Measurements from ENCODE around the gene ABI1.
A peak's percentile ranks its signal among the peaks of the same experiment; 100 is the strongest.
"Not testable (repeated sequence)": the region's sequence is repeated elsewhere in the genome, so short reads cannot be mapped to it uniquely, and the experiment has no call there.

ABI1 gene

DNA sequence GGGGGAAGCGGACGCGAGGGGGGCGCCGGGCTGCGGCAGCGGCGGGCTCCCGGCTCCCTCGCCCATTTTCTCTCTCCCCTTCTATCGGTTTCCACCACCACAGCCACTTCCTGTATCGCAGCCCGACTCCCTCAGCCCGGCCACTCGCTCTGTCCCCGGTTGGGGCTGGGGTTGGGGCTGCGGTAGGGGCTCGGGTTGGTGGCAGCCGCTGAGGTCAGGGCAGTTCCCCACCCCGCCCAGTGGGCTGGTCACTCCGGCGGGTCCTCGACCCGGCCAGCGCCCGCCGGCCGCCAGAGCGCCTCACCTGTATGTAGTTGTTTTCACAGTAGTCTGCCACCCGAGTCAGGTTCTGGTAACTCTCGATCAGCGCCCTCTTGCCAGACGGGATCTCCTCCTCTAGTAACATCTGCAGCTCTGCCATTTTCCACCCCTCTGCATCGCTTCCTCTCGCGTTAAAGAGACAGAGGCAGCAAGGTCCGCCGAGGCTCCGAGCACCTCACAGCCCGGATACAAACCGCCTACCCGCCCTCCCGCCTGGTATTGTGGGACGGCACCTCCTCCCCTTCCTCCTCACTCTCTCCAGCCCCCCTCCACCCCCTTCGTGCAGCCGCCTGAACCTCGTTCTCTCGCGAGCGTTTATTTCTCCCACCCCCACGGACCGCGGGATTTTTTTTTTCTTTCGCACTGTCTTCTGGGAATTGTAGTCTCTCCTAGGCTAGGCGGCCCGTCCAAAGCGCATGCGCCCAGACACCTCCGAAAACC is at the start of gene ABI1:
ABI1 (minus strand) TSS at position 516 of the 762 bp plus-strand sequence; CDS start at position 421, 95 bp downstream.
- DNase-seq (ENCODE audit: low read depth): peak; percentile 97

DNA sequence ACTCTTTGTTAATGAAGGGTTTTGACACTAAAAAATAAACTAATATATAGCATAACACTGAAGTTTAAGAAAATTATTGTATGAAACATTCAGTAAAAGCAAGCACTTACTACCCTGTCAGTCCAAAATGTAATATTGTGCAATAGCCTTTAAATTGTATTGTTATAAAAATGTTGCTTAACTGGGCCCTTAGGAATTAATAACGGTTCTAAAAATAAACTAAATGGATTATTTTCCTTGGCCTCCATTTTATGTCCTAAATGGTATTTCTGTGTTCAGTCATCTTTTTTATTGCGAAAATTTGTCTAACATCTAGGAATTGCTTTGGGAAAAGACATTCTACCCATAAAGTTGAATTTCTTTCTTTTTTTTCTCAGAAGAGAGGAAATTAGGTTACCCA is 49.0 kb upstream of the ABI1 start:
- DNase-seq (ENCODE audit: low read depth): no peak

DNA sequence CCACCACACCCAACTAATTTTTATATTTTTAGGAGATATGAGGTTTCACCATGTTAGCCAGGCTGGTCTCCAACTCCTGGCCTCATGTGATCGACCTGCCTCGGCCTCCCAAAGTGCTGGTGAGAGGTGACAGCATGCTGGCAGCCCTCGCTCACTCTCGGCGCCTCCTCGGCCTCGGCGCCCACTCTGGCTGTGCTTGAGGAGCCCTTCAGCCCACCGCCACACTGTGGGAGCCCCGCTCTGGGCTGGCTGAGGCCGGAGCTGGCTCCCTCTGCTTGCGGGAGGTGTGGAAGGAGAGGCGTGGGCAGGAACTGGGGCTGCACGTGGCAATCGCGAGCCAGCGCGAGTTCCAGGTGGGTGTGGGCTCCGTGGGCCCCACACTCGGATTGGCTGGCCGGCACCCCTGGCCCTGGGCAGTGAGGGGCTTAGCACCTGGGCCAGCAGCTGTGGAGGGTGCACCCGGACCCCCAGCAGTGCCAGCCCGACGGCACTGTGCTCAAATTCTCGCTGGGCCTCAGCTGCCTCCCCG is 44.6 kb upstream of the ABI1 start:
- DNase-seq (ENCODE audit: low read depth): not testable (repeated sequence)

DNA sequence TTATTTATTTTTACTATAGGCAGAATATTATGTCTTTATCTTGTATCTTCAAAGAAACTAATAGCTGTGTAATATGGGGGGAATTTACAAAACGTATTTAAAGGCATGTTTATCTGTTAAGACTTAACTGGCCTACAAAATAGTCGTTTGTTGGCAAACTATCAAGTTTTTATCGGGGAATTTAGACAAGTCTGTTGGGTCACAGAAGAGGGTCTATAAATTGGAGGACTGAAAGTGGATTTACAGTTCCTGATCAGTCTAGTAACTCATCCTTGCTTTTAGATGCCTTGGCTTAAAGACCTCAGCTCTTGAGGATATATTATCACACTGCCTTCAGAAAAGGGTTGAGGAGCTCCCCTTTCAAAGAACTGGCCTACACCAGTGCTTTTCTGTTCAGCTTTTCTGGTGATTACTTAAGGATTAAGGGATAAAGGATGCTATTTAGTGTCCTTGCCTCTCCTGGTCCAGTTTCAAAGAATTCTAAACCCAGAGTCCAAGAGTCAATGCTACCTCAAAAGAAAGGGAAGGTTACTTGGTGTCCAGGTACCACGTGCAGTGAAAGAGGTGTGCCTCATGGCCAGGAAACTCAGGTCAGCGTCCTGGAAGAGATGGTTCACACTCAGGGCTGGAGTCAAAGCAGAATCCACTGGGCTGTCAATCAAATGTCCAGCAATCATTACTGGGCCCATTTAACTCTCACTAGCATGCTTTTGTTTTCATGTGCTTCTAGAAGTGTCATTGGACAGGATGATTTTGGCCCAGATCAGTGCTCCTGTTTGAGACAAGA is 42.9 kb upstream of the ABI1 start:
- DNase-seq (ENCODE audit: low read depth): no peak

DNA sequence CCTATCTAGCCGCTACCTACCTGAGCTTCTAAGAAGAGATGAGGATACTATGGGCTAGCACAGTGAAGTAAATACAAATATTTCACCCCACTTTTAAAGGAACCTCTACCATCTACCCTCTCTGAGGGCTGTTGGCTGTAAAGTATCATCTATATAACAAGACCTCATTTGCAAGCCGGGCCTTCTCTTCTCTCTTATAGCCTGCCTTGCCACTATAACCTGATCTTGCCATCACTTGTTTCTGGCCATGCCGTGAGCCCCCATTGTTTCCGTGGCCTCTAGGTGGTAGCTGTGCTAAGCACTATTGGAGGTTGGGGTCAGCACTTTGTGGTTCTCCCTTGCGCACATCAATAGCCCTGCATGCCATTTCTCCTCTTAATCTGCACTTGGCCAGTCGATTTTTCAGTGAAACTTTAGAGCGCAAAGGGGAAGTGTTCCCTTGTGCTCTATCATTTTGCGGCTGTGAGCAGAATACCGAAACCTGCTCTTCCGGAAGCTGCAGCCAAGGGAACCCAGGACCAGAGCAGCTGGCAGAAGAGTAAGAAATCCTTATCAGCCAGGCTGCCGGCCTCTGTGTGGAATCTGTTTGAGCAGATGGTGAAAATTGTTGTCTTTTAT is 31.7 kb upstream of the ABI1 start:
- not testable (repeated sequence) for DNase-seq (ENCODE audit: low read depth)

DNA sequence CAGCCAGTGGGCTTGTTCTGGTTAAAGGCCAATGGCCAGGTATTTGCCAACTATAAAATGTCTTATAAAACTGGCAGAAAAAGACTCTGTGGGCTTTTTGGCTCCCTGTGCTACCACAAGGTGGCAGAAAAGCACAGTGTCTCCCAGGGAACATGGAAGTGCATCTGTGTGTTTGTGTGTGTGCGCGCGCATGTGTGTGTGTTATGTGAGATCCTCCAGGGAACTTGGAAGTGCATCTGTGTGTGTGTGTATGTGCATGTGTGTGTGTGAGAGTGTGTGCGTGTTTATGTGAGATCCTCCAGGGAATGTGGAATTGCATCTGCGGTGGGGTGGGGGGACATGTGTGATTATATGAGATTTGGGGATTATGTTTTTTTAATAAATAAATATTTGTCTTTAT is 30.2 kb upstream of the ABI1 start:
- peak; percentile 83 for DNase-seq (ENCODE audit: low read depth)

DNA sequence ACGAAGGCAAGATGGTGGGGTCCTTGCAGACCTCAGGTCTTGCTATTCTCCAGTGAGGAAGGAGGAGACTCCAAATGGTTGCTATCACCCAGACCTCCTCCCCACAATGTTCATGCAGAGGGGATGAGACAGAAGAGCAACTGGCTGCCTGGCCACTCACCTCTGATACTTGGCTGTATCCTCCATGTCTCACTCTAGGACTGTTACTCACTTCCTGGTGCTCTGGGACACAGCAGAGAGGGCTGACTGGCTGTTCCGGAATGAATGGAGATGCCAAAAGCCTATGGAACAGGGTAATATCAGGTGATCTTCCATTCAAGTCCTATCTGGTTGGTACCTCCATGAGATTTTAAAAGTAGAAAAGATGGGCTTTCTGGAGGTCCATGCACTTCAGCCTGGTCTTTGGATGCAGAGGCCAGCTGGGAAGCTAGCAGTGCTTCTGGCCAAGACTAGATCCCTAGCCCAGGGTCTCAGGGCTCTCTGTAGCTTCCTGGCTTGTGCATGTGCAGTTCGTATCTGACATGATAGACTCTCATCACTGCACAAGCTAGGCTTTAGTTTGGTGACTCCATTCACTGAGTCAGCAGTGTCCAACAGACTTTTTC is 27.0 kb upstream of the ABI1 start:
- DNase-seq (ENCODE audit: low read depth): peak; percentile 10

DNA sequence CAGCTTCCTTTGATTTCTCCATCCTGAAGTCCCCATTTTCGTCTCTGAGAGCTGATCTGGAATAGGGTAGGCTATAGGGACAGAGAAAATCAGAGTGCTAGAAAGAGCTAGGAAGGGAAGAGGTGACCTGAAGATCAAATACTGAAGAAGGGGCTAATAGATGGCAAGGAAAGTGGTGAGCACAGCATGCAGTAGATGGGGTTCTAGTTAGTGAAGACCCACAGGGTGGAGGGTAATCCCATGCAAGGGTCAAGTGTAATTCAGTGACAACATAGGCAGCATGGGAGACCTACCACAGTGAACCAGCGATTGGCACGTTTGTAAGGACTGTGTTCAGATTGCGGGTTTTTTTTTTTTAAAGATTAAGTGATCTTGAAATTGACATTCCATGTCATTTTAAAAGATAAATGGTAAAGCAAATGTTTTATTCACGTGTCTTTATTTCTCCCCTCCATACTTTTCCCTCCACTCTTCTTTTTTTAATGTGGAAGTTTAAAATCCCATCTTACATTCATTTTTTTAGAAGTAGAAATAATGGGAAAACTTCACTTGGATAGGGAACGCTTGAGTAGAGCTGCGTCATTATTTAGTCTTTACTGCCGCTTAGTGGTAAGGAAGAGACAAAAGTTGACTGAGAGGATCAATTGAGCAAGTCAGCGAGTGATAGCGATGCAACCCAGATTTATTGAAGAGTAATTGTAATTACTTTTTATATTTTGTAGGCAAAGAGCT is 21.0 kb upstream of the ABI1 start:
- DNase-seq (ENCODE audit: low read depth): peak; percentile 72

DNA sequence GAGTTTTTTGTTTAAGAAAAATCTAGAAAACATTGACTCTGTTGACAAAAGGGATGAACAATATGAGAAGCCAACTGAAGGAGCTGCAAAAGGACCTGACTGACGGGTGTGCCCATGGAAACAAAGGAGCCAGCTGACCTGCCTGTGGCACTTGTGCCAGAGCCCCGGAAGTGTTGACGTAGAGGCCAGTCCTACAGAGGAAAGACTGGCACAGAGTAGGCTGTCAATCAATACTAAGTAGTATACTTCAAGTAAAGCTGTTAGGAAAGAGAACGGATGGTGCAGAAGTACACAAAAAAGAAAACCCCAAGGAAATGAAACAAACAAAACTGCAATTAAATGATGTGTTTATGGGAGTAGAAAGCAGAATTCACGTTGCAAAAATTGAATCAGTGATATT is 19.0 kb upstream of the ABI1 start:
- no peak for DNase-seq (ENCODE audit: low read depth)

DNA sequence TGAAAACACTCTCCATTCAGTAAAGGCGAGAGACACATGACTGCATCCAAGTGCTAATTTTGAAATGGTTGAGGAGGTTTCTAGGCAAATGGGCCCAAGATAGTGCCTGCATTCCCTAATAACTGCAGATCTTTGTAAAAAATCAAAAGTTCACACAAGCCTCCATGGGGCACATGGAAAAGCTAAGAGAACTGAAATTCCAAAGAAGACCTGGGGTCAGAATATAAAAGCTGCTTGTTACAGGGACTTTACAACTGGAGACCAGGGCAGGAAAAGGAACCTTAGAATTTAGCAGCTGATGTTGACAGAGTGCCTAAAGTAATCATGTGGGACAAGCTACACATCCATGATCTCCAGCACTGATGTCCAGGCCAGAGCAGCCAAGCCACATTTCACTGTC is 10.0 kb upstream of the ABI1 start:
- no peak for DNase-seq (ENCODE audit: low read depth)

DNA sequence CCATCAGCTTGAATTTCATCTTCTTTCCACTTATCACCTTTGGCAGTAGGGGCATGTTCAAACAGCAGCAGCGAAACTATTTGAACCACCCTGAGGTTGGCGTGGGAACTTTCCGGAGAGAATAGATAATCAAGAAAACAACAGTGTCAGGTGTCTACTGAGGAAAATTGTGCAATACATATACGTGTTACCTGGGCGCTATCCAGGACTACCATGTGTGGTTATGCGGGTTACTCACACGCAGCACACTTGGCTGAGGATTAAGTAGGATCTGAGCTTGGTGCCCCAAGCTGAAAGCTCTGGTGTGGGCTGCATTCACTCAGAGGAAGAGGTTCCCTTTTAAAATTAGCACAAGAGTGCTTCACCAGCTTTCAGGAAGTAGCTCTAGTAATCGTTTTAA is 8.8 kb upstream of the ABI1 start:
- DNase-seq (ENCODE audit: low read depth): peak; percentile 58

DNA sequence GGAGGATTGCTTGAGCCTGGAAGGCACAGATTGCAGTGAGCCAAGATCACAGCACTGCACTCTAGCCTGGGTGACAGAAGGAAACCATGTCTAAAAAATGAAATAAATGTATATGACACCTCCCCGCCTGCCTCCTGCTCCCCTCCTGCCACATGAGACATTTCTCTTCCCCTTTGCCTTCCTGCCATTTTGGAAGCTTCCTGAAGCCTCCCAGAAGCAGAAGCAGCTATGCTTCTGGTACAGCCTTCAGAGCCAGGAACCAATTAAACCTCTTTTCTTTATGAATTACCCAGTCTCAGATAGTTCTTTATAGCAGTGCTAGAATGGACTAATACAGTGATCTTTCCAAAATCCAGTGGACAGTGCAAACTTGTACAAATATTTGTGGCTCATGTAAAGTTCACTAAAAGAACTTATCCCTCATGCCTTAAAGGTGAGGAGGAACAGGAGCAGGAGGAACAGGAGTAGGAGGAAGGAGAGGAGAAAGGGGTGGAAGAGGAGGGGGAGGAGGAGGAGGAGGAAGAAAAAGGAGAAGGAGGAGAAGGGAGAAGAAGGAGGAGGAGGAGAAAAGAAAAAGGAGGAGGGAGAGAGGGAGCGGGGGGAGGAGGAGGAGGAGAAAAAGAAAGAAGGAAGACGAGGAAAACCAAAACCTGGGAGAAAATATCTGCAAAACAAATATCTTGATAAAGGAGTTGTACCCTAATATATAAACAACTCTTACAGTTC is 2.8 kb upstream of the ABI1 start:
- no peak for DNase-seq (ENCODE audit: low read depth)

DNA sequence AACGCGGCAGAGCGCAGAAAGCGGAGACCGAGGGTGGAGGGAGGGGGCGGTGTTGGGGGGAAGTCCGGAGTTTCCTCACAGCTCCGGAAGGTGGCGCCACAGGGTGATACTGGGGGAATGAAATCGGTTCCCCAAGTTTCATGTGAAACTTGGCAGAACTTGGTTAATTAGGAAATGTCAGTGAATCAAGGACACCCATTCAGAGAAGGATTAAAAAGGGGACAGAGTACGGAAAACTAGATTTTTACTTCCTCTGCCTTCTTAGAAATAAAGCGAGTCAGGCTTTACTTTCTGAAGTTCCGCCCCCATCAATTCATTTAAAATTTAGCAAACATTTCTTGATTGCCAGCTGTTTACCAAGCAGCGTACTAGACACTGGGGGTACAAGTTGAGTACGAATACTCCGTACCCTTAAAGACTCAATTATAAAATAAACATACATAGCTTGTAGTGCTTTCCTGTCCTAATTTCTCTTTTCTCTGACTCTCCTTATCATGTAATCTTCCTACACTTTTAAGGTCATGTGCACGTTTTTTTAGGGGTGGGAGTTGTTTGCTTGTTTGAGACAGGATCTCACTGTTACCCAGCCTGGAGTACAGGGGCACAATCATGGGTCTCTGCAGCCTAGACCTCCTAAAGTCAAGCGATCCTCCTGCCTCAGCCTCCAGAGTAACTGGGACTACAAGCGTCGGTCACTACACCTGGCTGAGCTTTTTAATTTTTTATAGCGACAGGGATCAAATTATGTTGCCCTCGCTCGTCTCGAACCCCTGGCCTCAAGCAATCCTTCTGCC is 644 bp upstream of the ABI1 start:
- DNase-seq (ENCODE audit: low read depth): no peak

DNA sequence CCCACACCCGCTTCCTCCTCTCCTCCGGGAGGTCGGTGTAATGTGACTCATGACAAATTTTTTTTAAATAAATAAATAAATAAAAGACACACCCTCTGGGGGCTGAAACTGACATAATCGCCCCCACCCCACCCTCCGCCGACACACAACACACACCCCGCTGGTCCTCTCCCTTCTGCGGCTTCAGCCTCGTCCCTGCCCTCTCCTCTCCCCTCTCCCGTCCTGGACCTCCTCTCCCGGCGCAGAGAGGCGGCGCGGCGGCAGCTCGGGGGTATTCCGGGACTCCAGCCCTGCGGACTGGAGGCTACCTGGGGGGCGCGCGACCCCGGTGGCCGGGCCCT is 686 bp downstream of the ABI1 start:
- peak; percentile 82 for DNase-seq (ENCODE audit: low read depth)

DNA sequence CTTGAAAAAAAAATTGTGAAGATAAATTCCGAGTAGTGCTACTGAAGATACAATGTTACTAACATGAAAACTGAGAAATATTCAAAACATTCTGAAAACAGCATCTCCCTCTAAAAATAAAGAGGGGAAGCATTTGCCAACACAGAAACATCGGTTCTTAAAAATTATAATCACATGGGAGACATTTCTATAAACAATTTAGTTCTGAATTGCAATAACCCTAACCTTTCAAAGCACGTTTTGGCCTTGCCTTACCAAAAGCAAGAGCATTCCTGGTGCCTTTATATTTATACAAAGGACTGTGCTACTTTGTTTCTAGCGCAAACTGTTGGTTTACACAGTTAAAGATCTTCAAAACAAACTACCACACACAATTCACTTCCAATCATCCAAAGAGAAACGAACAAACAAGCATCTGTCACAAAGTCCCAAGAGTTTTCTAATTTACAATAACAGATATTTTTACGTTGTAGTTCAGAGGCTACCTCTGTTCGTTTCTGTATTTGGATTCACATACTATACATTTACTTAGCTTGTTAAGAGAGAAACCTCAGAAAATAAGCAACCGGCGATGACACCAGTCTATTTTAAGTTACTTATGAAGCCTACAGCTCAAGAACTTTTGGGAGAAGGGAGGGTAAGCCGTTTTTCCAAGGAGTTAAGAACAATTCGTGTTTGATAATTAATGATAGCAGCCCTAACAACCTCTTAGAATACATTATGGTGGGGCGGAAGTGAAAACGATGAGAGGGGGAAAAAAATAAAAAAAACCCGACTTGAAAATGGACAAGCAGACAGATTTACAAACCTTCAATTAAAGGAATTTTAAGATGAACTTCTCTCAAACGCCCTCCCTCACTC is 1.3 kb downstream of the ABI1 start:
- no peak for DNase-seq (ENCODE audit: low read depth)

DNA sequence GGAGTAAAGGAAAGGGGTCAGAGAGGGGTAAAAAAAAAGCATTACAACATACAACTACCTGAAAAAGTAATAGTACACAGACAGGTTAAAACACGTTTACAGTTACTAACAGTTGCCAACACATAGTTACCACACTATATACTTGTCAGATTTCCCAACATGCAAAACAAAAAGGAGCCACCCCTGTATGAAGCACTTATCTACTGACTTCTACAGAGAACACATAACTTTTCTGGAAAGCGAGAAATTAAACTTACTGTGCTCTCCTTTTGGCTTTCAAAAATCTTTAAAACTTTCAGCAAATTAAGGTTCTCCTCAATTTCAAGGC is 2.1 kb downstream of the ABI1 start:
- DNase-seq (ENCODE audit: low read depth): peak; percentile 27

DNA sequence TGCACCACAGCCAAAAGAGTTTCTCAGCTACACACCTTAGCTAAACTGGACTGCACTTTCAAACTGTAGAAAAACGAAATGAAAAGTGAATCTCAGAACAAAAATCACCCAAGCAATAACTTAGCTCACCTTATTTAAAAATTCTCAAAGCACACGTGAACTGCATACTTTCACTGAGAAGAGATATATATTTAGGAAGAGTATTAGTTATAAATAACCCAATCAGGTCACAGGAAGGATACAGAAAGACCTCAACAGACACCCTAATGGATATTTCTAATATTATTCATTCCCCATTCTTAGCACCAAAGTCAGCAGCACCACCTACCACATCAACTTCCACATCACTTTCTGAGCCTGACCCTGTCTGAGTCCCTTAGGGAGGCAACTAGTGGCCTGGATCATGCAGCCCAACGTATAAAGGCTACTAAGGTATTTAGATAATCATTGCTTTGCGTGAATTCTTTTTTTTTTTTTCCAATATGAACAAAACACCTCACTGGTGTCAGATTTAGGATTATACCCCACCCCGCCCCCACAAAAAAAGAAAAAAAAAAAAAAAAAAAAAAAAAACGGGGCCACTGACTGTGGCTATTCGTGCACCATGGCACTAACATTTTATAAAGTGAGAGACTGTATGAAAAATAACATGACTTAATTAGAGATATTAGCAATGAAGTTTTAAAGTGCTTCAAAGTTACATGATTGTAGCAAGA is 2.6 kb downstream of the ABI1 start:
- DNase-seq (ENCODE audit: low read depth): peak; percentile 42

DNA sequence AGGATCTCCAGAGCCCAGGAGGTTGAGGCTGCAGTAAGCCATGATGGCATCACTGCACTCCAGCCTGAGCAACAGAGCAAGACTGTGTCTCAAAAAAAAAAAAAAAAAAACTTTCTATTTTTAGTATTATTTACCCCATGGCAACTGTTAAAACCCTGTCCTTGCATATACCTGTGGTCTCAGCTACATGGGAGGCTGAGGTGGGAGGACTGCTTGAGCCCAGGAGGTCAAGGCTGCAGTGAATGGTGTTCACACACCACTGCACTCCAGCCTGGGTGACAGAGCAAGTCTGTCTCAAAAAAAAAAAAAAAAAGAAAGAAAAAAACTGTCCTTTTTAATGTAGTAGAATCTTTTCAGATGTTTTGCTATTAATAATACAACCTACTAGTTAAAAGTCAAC is 3.2 kb downstream of the ABI1 start:
- not testable (repeated sequence) for DNase-seq (ENCODE audit: low read depth)

DNA sequence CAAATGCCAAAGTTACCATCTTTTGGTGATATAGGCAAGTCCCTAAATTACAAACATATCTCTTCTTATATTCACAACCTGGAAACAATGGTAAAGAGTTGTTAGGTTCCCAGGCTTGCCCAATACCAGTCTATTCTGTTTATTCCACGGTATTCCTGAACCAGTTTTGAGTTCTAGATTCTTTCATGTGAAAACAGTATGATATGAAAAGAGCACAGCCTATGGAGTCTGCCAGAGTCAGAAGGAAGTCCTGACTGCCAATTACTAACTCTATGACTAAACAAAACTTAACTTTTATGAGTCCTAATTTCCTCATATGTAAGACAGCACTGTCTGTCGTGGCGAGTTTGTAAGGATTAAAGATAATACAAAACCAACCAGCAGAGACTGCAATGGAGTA is 5.6 kb downstream of the ABI1 start:
- DNase-seq (ENCODE audit: low read depth): peak; percentile 62
